ENCODE measurements around the gene HPSE2.

DNA sequence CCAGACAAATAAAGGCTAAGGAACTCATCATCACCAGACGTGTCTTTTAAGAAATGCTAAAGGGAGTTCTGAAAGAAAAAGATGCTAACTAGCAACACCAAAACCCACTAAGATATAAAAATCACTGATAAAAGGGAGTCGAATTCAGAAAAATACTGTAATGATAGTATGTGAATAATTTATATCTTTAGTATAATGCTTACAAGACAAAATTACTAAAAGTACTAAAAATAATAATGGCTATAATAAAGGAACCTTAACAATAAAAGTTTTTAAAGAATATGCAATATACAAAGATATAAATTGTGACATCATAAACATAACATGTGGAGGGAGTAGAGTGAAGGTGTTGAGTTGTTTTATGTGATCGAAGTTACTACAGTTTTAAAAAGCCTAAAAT, 28.3 kb downstream of the HPSE2 start:
- TF ChIP-seq, protein P1, sequence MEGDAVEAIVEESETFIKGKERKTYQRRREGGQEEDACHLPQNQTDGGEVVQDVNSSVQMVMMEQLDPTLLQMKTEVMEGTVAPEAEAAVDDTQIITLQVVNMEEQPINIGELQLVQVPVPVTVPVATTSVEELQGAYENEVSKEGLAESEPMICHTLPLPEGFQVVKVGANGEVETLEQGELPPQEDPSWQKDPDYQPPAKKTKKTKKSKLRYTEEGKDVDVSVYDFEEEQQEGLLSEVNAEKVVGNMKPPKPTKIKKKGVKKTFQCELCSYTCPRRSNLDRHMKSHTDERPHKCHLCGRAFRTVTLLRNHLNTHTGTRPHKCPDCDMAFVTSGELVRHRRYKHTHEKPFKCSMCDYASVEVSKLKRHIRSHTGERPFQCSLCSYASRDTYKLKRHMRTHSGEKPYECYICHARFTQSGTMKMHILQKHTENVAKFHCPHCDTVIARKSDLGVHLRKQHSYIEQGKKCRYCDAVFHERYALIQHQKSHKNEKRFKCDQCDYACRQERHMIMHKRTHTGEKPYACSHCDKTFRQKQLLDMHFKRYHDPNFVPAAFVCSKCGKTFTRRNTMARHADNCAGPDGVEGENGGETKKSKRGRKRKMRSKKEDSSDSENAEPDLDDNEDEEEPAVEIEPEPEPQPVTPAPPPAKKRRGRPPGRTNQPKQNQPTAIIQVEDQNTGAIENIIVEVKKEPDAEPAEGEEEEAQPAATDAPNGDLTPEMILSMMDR (IDR thresholded peaks at IDR 0.05; ENCODE audit: borderline replicate concordance, extremely low read depth, low read length, poor library complexity, severe bottlenecking), result no peak
- TF ChIP-seq EZH2 (IDR thresholded peaks at IDR 0.05; ENCODE audit: borderline replicate concordance, low read depth, low read length, severe bottlenecking), result no peak

All from DND-41 (cell line).